Mucosa of rectum (tissue), 2 donors: ENCODE measurements around the gene CNTN6.

ENCODE experiments used
- H3K27ac ChIP-seq, 2 donors: one replicate each; pipeline ENCODE4 v1.7.0; 2013; ENCODE audit warnings: inconsistent platforms in 2 of 2, low read depth in 2 of 2, low read length in 2 of 2
- H3K27me3 ChIP-seq, 2 donors: one replicate each; pipeline ENCODE4 v1.7.0; 2013; ENCODE audit warnings: low read length in 2 of 2; ENCODE audit not compliant: control insufficient read depth in 2 of 2, insufficient read depth in 2 of 2
- H3K36me3 ChIP-seq, 2 donors: one replicate each; pipeline ENCODE4 v1.7.0; 2013; ENCODE audit warnings: low read length in 2 of 2; ENCODE audit not compliant: control insufficient read depth in 2 of 2, insufficient read depth in 2 of 2
- H3K4me1 ChIP-seq, 2 donors: one replicate each; pipeline ENCODE4 v1.7.0; 2013; ENCODE audit warnings: low read length in 2 of 2, mild to moderate bottlenecking in 1 of 2; ENCODE audit not compliant: control insufficient read depth in 2 of 2, insufficient read depth in 2 of 2
- H3K4me3 ChIP-seq, 2 donors: one replicate each; pipeline ENCODE4 v1.7.0; 2013; ENCODE audit warnings: low read length in 2 of 2
- H3K9ac ChIP-seq, 2 donors: one replicate each; pipeline ENCODE4 v1.7.0; 2013; ENCODE audit warnings: low read length in 2 of 2, low read depth in 1 of 2, mild to moderate bottlenecking in 1 of 2
- H3K9me3 ChIP-seq, 2 donors: one replicate each; pipeline ENCODE4 v1.7.0; 2013; ENCODE audit warnings: low read length in 2 of 2; ENCODE audit not compliant: control insufficient read depth in 2 of 2
- donor health status: healthy.
- donor health status: Normal muscosa, but diverticular disease.

CNTN6 gene

GRCh38 chr3:1263121-1263520, 170.3 kb downstream of the CNTN6 start:
- H3K4me3 ChIP-seq: no peak overlapping the region
- H3K9me3 ChIP-seq: no peaks in the 10 kb centered on the region
- H3K27me3 ChIP-seq: no peaks in the 10 kb centered on the region
- no peaks in the 10 kb centered on the region for H3K36me3 ChIP-seq
- H3K4me1 ChIP-seq: no peaks in the 10 kb centered on the region
- no peak overlapping the region for H3K27ac ChIP-seq
- no peak overlapping the region for H3K9ac ChIP-seq

- no peaks in the 10 kb centered on the region for H3K27me3 ChIP-seq
- H3K9ac ChIP-seq: no peak overlapping the region
- no peak overlapping the region for H3K27ac ChIP-seq
- no peaks in the 10 kb centered on the region for H3K36me3 ChIP-seq
- H3K9me3 ChIP-seq: no peaks in the 10 kb centered on the region
- H3K4me1 ChIP-seq: peaks cover 0 to 3% of the 10 kb centered on the region in 2 donors
- H3K4me3 ChIP-seq: no peak overlapping the region
Measured at GRCh38 chr3:1269808-1270207, 177.0 kb downstream of the CNTN6 start.

- peaks cover 0 to 3% of the 10 kb centered on the region in 2 donors for H3K4me1 ChIP-seq
- no peaks in the 10 kb centered on the region for H3K27me3 ChIP-seq
- H3K27ac ChIP-seq: no peak overlapping the region
- no peaks in the 10 kb centered on the region for H3K9me3 ChIP-seq
- H3K4me3 ChIP-seq: no peak overlapping the region
- no peak overlapping the region for H3K9ac ChIP-seq
- H3K36me3 ChIP-seq: no peaks in the 10 kb centered on the region
Measured at GRCh38 chr3:1272546-1273265, 179.9 kb downstream of the CNTN6 start.

GRCh38 chr3:1275495-1275894, 182.7 kb downstream of the CNTN6 start:
- Histone ChIP-seq H3K9me3 (no peaks in the 10 kb centered on the region), H3K9ac (no peak overlapping the region), H3K27me3 (no peaks in the 10 kb centered on the region), H3K27ac (no peak overlapping the region), H3K36me3 (no peaks in the 10 kb centered on the region), H3K4me1 (peaks cover 0 to 3% of the 10 kb centered on the region in 2 donors), H3K4me3 (no peak overlapping the region)

- Histone ChIP-seq H3K27me3 (no peaks in the 10 kb centered on the region), H3K27ac (no peak overlapping the region), H3K9ac (no peak overlapping the region), H3K9me3 (no peaks in the 10 kb centered on the region), H3K4me1 (no peaks in the 10 kb centered on the region), H3K4me3 (no peak overlapping the region), H3K36me3 (no peaks in the 10 kb centered on the region)
Measured at GRCh38 chr3:1287815-1288214, 195.0 kb downstream of the CNTN6 start.

- no peaks in the 10 kb centered on the region for H3K27me3 ChIP-seq
- H3K9ac ChIP-seq: no peak overlapping the region
- H3K9me3 ChIP-seq: no peaks in the 10 kb centered on the region
- no peaks in the 10 kb centered on the region for H3K36me3 ChIP-seq
- no peak overlapping the region for H3K27ac ChIP-seq
- no peaks in the 10 kb centered on the region for H3K4me1 ChIP-seq
- no peak overlapping the region for H3K4me3 ChIP-seq
Measured at GRCh38 chr3:1288805-1289494, 196.1 kb downstream of the CNTN6 start.

DNA sequence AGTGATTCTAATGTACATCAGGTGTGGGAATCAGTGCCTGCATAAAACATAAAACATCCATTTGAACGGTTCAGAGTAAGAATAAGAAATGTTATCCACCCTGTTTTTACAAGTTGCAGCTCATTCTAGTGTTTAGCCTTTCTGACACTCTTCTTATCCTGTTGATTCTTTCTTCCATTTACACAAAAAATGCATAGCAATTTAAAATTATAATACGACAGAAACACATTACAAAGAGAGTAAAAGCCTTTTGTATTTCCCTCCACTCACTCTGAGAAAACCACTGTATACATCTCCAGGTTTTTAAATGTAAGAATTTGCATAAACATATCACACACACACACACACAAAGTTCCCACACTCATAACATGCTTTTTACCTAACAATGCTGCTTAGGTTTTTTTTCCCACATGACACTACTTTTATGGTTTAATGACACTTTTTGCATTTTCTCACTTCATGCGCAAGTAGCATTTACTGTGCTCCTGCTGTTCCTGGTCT, 199.8 kb downstream of the CNTN6 start:
- Histone ChIP-seq H3K9me3 (no peaks in the 10 kb centered on the region), H3K27ac (no peak overlapping the region), H3K9ac (no peak overlapping the region), H3K4me3 (no peak overlapping the region), H3K27me3 (no peaks in the 10 kb centered on the region), H3K4me1 (no peaks in the 10 kb centered on the region), H3K36me3 (no peaks in the 10 kb centered on the region)

- no peaks in the 10 kb centered on the region for H3K36me3 ChIP-seq
- H3K27ac ChIP-seq: no peak overlapping the region
- no peaks in the 10 kb centered on the region for H3K9me3 ChIP-seq
- no peaks in the 10 kb centered on the region for H3K4me1 ChIP-seq
- H3K9ac ChIP-seq: no peak overlapping the region
- H3K27me3 ChIP-seq: no peaks in the 10 kb centered on the region
- H3K4me3 ChIP-seq: no peak overlapping the region
Measured at GRCh38 chr3:1294586-1294985, 201.8 kb downstream of the CNTN6 start.

DNA sequence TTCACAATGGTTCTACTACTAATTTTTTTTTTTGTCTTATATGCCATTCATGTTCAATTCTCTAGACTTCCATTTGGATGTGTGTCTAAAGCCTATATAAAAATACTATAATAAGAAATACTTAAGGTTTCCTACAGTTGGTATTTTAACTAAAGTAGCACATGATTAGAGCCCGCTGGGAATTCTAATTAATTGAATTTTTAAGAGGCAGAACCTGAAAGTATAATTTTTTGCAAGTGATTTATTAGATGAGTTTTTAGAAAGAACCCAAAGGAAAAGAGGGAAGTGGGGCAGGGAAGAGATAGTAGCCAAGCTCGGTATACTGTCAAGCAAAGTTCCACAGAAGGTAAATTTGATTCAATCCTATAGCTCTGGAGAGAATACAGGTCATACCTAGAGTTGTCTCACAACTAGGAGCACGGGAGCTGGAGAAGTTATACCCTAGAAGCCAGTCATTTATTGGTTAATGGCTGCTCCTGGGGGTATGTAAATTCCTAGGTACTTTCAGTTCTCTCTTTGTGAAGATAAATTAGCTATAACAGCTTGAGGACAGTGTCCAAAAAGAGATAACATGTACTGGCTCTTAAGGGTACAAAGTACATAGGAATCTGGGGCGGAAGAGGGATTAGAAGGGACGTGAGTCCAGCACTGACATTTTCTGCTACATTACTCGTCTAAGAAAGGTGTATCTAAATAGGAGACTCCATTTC, 225.6 kb downstream of the CNTN6 start:
- Histone ChIP-seq H3K36me3 (no peaks in the 10 kb centered on the region), H3K4me1 (no peaks in the 10 kb centered on the region), H3K27me3 (no peaks in the 10 kb centered on the region), H3K4me3 (no peak overlapping the region), H3K9me3 (no peaks in the 10 kb centered on the region), H3K9ac (no peak overlapping the region), H3K27ac (no peak overlapping the region)

DNA sequence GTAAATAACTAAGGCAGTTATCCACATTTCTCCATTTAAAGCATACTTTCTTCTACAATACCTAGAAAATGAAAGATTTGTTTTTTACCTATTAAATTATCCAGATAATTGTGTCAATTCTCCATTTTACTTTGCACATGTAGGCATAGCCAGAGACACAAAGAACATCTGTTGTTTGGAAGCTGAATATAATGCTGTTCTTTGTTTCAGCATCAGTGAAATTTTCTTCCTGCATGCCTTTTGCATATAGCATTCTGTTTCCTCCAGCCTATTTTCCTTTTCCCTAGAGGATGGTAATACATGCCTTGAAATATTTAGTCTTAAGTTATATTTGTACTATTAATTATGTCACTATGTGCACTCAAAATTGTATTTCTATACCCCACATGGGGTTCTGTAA, 233.7 kb downstream of the CNTN6 start:
- Histone ChIP-seq H3K4me3 (no peak overlapping the region), H3K27me3 (no peaks in the 10 kb centered on the region), H3K9me3 (no peaks in the 10 kb centered on the region), H3K27ac (no peak overlapping the region), H3K4me1 (no peaks in the 10 kb centered on the region), H3K36me3 (no peaks in the 10 kb centered on the region), H3K9ac (no peak overlapping the region)
